HG03469 (cell line): ENCODE data around the gene CTIF.
A peak's percentile ranks its signal among the peaks of the same experiment; 100 is the strongest.
"Not testable (repeated sequence)": the region's sequence is repeated elsewhere in the genome, so short reads cannot be mapped to it uniquely, and the experiment has no call there.

ENCODE experiments used
- ATAC-seq: cut with Tn5 transposase; IDR thresholded peaks from one replicate; pipeline ENCODE4 v1.9.1; 2021; ENCODE audit warnings: mild to moderate bottlenecking, moderate library complexity, moderate number of reproducible peaks; ENCODE audit not compliant: unreplicated experiment

CTIF gene

DNA sequence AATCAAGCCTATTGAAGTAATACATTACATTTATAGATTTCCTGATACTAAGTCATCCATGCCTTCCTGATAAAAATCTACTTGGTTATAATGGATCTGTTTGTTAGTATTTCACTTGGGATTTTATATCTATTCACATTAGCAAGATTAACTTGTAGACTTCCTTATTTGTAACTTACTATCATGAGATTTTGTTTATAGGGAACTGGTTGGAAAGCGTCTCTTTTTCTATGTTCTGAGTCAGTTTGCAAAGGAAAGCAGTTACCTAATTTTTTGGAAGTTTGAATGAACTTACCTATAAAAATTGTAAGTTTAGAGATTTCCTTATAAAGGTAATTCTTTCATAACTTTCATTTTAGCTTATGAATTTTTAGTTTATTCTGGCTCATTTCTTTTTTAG is 270.5 kb downstream of the CTIF start:
- no peak for ATAC-seq

DNA sequence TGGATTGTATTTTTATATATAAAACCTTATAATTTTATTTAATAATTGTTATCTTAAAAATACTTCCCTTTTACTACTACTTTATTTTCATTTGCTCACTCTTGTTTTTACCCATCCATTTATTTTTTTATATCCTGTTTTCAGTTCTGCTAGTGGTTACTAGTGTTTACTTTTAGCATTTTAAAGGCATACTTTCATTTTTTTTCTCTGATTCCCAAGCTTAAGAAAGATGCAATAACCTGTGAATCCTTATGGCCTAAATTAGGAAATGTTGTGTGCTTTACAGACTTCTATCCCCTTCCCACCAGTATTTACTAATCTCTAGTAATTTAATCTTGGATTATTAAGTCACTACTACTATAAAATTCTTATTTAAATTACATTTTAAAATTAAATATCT is 272.0 kb downstream of the CTIF start:
- no peak for ATAC-seq

DNA sequence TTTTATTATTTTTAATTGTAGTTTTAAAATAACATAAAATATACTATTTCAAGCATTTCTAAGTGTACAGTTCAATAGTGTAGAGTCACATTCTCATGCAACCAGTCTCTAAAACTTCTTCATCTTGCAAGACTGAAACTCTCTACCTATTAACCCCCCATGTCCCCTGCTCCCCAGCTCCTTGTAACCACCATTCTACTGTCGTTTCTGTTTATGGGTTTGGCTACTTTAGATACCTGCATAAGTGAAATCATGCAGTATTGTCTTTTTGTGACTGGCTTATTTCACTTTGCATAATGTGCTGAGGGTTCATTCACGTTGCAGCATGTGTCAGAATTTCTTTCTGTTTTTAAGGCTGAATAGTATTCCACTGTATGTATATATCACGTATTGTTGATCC is 272.6 kb downstream of the CTIF start:
- no peak for ATAC-seq

DNA sequence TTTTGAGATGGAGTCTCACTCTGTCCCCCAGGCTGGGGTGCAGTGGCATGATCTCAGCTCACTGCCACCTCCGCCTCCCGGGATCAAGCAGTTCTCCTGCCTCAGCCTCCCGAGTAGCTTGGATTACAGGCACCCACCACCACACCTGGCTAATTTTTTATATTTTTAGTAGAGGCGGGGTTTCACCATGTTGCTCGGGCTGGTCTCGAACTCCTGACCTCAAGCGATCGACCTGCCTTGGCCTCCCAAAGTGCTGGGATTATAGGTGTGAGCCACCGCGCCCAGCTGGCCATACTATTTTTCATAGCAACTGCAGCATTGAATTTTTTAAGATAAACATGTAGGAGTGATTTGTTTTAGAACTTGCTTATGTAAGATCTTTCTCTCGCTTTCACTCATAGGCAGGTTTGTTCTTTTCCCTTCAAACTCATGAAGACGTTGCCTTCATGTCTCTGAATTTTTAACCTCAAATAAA is 273.2 kb downstream of the CTIF start:
- ATAC-seq: not testable (repeated sequence)

DNA sequence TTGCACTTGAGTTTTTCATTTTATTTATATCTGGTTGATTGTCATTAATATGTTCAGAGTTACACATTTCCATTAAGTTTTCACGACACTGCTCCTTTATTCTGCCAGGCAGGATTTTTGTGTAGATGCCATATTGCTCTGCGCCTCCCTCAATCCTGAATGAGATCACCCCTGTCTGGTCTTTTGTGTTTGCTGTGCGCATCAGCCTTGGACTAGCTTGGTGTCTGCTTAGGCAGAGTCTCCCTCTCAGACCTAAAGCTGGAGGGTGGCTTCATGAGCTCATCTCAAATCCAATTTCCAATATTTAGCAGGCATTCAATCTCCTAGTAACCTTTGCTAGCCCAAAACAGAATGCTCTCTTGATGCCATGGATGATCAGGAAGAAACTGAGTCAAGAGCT is 274.5 kb downstream of the CTIF start:
- no peak for ATAC-seq

DNA sequence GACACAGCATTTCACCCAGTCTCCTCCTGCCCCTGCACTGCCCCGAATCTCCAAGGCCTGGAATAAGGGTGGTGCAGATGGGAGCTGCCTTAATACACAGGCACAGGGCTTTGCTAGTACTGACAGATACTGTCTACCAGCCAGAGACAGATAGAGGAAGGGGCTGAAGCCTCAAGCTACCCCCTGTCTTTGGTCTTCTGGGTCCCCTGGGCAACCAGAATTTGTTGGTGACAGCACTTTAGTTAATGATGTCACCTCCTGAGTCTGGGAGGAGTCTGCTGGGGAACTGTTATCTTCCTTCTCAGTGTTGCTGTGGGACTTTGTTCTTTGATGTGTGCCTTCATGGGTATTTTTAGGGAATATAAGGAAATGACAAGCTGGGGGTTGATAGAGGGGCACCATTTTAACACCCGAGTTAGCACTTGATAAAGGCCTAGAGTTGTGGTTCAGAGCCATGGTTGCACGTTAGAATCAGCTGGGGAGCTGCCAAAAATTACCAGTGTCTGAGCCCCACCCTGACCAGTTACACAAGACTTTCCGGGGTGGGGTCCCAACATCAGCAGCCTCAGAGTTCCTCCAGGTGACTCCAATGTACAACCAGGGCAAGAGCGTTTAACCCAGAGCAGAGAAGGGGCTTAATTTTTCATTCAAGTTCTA is 275.1 kb downstream of the CTIF start:
- ATAC-seq: no peak

DNA sequence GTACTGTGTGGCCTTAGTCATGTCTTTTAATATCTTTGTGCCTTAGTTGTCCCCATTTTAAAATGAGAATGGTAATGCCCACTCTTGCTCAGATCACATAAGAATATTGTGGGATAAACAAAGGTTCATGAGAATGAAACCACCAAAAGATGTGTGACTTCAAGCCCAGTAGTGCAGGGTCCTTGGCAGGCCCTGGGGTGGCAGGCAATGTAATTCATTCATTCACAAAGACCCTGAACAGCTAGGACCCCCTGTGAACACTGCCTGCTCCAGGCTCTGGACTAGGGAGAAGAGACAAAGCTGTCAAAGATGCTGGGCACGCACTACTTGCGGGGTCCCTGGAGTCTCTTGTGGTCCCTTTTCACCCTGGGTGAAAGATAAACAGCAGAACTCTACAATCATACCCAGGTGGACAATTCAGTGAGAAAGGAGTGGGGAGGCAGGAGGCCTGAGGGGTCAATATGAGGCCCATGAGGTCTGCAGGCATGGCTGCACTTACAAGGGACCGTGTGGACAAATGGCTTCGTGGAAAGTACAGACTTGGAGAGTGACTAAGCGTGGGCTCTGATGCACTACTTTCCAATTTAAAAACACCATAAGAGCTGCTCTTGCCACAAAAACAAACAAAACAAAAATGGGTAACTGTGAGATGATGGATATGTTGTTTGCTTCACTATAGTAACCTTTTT is 275.8 kb downstream of the CTIF start:
- no peak for ATAC-seq

DNA sequence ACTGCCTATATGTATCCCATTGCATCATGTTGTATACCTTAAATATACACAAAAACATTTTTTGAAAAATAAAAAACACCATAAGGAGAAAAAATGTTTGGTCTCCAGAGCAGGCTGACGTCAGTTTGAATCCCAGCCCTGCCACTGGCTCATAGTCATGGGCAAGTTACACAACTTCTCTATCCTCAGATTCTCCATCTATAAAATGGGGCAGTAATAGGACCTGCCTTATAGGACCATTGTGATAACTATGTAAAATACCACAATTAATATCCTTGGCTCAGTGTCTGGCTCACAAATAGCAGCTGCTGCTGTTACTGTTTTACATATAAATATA is 276.3 kb downstream of the CTIF start:
- ATAC-seq: no peak

DNA sequence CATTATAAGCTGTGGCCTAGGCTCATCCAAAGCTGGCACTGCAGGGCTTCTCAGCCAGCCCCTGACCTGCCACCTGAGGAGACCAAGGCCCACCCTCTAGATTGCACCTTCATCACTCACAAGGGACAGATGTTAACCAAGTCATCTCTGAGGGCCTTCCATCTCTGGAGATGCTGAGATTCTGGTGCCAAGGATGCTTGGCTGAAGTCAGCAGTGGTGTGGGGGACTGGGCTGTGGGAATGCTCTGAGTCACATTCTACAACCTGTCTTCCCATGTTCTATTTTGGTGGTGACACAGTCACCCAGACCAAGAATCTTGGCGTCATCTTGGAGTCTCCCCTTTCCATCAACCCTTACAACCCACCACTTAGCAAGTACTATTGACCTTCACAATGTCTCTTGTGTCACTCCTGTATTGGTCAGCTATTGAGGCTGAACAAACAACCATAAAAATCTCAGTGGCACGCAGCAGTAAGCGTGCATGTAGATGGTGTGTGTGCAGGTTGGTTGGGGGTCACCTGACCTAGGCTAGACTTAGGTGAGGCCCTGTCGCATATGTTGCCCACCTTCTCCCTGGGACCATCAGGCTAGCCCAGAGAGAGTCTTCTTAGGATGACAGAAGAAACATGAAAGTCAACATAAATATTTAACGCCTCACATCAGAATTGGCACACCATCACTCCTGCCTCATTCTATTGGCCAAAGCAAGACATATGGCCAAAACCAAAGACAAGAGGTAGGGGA is 276.9 kb downstream of the CTIF start:
- ATAC-seq: no peak

DNA sequence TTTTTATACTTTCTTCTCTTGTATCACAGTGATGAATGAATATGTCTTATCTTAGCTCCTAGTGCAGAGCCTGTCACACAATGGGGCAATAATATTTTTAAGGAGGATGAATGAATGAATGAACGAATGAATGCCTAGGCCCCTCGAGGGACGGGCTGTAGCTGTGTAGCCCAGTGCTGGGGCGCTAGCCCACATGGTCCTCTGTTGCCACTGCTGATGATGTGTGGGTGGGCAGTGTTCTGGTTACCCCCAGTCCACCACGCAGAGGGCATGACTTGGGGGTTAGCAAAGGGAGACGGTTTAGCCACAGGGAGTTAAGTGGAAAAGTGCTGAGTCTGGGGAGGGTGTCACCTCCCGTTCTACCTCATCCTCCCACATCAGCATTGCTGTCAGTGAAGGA is 277.7 kb downstream of the CTIF start:
- ATAC-seq: no peak

DNA sequence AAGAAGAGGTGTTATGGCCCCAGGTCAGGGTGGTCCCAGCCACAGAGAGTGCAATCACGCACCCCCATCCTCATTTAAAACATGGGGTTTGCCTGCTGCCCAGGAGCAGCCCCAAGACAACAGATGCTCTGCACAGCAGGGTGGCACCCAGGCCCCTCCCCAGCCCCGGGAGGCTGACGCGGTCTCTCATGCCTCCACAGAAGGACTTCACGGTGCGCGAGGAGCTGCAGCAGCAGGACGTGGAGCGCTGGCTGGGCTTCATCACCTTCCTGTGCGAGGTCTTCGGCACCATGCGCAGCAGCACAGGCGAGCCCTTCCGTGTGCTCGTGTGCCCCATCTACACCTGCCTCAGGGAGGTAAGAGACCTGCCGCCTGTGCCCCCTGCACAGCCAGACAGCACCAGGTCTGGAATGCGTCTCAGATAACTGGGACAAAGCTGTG is 278.2 kb downstream of the CTIF start:
- no peak for ATAC-seq

DNA sequence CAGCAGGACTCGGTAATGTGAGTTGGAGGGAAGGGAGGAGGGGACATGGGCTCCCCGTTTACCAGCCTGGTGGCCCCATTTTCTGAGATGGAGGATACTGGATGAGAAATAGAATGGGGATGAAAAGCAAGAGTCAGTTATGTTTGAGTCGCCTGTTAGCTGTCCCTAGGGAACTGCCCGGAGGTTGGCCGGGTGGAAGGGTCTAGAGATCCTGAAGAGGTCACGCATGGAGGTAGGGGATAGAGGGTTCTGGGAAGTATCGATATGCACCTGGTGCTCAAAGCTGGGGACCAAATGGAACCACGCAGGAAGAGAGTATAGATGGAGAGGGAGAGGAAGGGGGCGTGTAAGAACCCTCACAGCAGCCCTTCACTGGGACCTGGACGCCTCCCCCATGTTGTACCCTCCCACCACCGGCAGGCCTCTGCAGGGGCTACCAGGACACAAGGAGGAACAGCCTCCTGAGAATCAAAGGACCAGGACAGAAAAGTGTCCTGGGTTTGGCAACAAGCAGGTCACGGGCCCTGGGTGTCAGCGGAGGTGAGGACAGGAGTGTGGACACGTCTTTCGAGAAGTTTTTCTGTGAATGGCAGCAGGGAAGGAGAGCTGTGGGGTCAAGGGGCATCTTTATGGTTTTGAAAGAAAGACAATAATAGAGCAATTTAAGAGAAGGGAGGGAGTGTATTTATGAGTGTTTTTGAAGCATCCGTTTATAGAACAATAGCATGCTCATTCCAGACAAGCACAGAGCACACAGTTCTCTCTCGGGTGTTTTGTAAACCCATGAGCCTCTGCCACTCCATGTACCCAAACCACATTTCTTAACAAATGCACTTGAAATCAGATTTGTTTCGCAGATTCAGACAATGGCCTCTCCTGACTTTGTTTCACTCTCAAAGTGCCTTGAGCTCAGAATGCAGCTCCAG is 279.8 kb downstream of the CTIF start:
- ATAC-seq: no peak

DNA sequence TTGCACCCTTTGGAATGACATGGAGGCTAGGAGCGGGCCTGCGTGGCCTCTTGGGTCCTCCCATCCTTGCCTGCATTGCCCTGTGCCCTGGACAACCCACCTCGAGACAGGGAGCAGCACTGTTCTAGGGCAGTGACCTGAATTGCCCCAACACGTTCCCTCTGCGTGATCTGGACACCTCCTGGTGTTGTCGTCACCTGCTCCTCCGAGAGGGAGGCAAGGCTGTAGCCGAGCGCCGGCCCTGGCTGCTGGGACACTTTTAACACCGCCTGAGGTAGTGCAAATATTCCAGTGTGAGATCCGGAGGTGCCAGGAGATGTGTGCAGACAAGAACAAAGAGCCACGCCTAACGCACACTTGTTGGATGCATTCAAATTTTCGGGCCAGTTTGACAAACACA is 280.4 kb downstream of the CTIF start:
- no peak for ATAC-seq

DNA sequence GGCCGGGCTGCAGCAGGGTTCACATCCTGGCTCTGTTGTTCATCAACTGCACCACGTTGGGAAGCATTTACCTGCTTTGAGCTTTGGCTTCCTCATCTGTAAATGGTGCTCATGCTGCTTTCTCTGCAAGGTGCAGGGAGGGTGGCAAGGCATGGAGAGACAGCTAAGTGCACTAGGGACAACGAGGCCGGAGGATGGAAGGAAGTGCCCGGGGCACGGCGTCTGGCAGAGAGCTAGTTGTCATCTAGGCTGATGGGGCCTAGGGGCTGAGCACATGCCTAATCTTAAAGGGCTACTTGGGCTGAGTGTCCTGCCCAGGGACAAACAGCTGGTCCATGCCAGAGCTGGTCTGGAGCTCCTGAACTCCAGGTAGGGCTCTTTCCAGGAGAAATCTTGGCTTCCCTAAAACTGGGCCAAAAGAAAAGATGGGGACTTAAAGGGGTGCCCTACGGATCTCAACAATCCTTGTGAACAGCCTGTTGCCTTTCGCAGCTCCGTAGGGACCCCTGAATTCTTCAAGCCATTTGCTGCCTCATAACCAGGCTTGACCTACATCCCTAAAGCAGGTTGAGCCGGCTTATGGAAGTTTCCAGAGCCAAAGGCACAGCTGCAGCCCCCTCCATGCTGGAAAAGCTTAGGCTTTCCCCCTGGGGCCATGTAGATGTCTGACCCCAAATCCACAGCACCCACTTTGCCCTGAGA is 281.1 kb downstream of the CTIF start:
- ATAC-seq: no peak

DNA sequence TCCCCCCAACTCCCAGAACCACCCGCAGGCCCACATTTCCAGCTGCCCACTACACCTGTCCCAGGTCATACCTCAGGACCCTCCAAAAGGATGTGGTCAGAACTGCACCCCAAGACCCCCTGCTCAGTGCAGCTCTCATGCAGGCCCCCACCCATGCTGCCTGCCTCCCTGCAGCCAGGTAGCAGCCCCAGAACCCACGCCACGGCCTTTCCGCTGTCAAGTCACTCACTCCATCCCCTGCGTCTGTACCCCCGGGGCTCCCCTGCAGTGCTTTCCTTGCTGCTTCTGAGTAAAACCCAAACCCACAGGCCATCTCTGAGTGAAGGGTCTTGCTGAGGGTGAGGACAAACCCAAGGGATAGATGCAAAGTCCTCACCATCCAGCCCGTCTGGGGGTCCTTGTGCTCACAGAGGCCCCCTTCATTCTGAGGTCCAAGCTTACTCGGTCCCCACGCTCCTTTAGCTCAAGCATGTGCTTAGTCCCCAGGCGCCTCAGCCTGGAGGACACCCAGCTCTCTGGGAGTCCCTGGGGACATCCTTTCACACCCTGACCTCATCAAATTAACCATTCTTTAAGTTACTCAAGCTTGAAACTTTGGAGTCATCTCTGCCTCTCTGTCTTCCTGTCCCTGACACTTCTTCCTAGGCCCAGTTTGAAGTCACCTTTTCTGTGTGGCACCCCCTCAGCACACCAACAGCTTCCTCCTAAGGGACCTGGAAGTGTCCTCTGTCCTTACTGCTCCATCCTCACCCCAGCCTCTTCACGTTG is 281.8 kb downstream of the CTIF start:
- peak; percentile 86 for ATAC-seq

DNA sequence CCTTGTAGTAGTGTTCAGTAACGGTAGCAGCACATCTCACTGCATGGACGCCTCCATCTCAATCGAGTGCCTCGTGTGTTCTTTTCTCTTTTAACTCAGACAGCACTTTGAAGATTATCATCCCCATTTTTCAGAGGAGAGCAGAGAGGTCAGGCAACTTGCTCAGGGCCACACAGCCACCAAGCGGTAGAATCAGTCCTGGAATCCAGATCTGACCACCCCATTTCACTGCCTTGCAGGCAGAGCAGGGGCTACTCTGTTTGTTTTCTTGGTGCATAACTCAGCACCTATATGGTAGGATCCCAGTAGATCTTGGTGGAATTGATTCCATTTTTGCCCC is 282.4 kb downstream of the CTIF start:
- ATAC-seq: no peak

DNA sequence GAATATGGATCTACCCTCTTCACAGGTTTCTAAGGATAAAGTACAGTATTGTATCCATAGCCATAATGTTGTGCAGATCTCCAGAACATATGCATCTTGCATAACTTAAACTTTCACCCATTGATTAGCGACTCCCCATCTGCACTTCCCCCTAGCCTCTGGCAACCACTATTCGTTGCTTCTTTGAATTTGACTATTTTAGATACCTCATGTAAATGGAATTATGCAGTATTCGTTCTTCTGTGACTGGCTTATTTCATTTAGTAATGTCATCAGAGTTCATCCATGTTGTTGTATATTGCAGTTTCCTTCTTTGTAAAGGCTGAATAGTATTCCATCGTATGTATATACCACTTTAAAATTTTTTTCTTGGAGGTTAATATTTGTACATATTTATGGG is 283.0 kb downstream of the CTIF start:
- ATAC-seq: no peak

DNA sequence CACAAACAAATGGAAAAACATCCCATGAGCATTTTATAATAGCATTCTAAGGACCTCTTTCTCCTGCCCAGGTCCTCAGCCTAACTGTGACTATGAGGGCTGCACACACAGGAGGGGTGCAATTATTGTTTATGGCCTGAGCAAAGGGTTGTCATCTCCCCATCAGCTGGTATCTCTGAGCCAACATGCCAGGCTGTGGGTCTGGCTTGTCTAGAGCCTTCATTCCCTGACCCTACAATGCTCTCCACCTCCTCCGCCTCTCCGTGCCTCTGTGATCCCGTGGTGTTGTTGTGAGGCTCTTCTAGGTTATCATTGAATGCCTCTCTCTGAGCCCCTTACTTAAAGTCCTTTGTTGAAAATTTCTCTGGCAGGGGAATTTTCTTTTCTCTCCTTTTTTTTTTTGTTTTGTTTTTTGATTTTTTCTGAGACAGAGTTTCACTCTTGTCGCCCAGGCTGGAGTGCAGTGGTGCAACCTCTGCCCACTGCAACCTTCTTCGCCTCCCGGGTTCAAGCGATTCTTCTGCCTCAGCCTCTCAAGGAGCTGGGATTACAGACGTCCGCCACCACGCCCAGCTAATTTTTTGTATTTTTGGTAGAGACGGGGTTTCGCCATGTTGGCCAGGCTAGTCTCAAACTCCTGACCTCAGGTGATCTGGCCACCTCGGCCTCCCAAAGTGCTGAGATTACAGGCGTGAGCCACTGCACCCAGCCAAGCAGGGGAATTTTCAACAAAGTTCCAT is 285.6 kb downstream of the CTIF start:
- ATAC-seq: no peak

DNA sequence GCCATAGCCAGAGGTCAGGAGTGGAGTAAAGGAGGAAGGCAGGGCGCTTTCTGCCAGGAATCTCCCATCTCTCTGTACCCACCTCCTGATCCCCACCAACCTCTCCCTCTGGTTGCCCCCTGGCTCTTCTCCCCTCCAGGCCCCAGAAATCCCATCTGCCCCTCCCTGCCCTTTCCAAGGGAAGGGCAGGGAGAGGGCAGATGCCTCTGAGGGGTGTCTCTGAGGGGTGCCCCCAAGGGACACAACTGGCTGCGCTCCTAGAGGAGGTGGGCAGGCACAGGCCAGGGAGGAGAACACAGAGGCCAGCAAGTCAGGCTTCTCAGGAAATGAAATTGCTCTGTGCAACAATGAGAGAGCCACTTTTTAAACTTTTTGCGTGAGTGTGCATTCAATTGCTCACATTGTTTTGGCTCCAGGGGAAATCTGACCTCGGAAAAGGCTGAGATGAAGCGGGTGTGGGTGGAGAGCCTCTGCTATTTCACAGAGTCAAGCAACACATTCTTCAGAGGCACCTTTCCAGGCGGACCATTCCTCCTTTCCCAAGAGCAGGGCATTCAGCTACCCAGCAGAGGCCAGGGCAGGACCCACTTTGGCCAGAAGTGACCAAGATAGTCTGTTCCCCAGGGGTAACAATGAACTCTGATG is 286.4 kb downstream of the CTIF start:
- no peak for ATAC-seq
